Measurements from ENCODE around the gene GDF11. TPM values are rescaled to one million over a fixed set of nuclear protein-coding genes. Genes with fewer than 3 reads are reported as not detected.

GDF11 gene
- total and polyA plus RNA-seq, 4 donors, result 3.0 to 9.4 (median 5.4) TPM

- no peaks in the 10 kb centered on the region for H3K36me3 ChIP-seq (ENCODE audit: control insufficient read depth in 1 of 2, insufficient read depth in 2 of 2, low read length in 1 of 2)
- intact Hi-C loops (cut with DNase I), result no loop called here
- no peak for ATAC-seq (ENCODE audit: low FRiP score)
Observed at GRCh38 chr12:55712700-55713415, 30.1 kb upstream of the GDF11 start.

GRCh38 chr12:55713721-55714120 lies 29.2 kb upstream of the GDF11 start:
- peaks cover 0 to 7% of the 10 kb centered on the region in 2 donors for H3K4me1 ChIP-seq (ENCODE audit: control insufficient read depth in 1 of 2, insufficient read depth in 2 of 2, low read length in 2 of 2)
- ATAC-seq (ENCODE audit: low FRiP score) (no peak), DNase-seq (no peak)
- 5 to 7% methylated on average over 2 of the region's 2 CpGs for WGBS, 2 donors
- H3K36me3 ChIP-seq (ENCODE audit: control insufficient read depth in 1 of 2, insufficient read depth in 2 of 2, low read length in 1 of 2), result no peaks in the 10 kb centered on the region
- no peak overlapping the region for H3K27ac ChIP-seq (ENCODE audit: low read depth in 1 of 2, low read length in 2 of 2)
- H3K4me3 ChIP-seq (ENCODE audit: low read length in 2 of 2), result no peak overlapping the region
- no peaks in the 10 kb centered on the region for H3K27me3 ChIP-seq (ENCODE audit: control insufficient read depth in 1 of 2, insufficient read depth in 2 of 2, low read length in 1 of 2)
- no peaks in the 10 kb centered on the region for H3K9me3 ChIP-seq (ENCODE audit: control insufficient read depth, low read length)
- intact Hi-C loops (cut with DNase I), result no loop called here

More at GRCh38 chr12:55712700-55713415, 30.1 kb upstream of the GDF11 start:
- peaks cover 0 to 7% of the 10 kb centered on the region in 2 donors for H3K4me1 ChIP-seq (ENCODE audit: control insufficient read depth in 1 of 2, insufficient read depth in 2 of 2, low read length in 2 of 2)
- no peaks in the 10 kb centered on the region for H3K9me3 ChIP-seq (ENCODE audit: control insufficient read depth, low read length)
- no peak overlapping the region for H3K4me3 ChIP-seq (ENCODE audit: low read length in 2 of 2)
- peak; percentile 17 to 42 for DNase-seq
- WGBS, 2 donors, result 0 to 13% methylated on average over 1 of the region's 1 CpG
- H3K27ac ChIP-seq (ENCODE audit: low read depth in 1 of 2, low read length in 2 of 2), result peak overlapping the region; percentile 76 to 91
- no peaks in the 10 kb centered on the region for H3K27me3 ChIP-seq (ENCODE audit: control insufficient read depth in 1 of 2, insufficient read depth in 2 of 2, low read length in 1 of 2)

- ATAC-seq (ENCODE audit: low FRiP score) (no peak), DNase-seq (peak; percentile 31 to 34)
- peaks cover 0 to 3% of the 10 kb centered on the region in 2 donors for H3K4me1 ChIP-seq (ENCODE audit: control insufficient read depth in 1 of 2, insufficient read depth in 2 of 2, low read length in 2 of 2)
- peak overlapping the region in 1 of 2 donors; percentile 52 for H3K4me3 ChIP-seq (ENCODE audit: low read length in 2 of 2)
- H3K9me3 ChIP-seq (ENCODE audit: control insufficient read depth, low read length), result no peaks in the 10 kb centered on the region
- H3K27ac ChIP-seq (ENCODE audit: low read depth in 1 of 2, low read length in 2 of 2), result peak overlapping the region; percentile 83 to 99
- no peaks in the 10 kb centered on the region for H3K27me3 ChIP-seq (ENCODE audit: control insufficient read depth in 1 of 2, insufficient read depth in 2 of 2, low read length in 1 of 2)
- intact Hi-C loops (cut with DNase I), result no loop called here
- H3K36me3 ChIP-seq (ENCODE audit: control insufficient read depth in 1 of 2, insufficient read depth in 2 of 2, low read length in 1 of 2), result no peaks in the 10 kb centered on the region
- WGBS, 2 donors, result 12% methylated on average over 7 of the region's 7 CpGs
Observed at GRCh38 chr12:55715169-55715764, 27.7 kb upstream of the GDF11 start.

GRCh38 chr12:55715833-55716581 lies 26.9 kb upstream of the GDF11 start, which contains the start of gene BLOC1S1:
TSS of gene BLOC1S1 (plus strand) at chr12:55716046. CDS start at chr12:55716052, 6 bp downstream.
- Histone ChIP-seq H3K27ac (ENCODE audit: low read depth in 1 of 2, low read length in 2 of 2) (peak within 1 kb of the TSS; percentile 83 to 99), H3K27me3 (ENCODE audit: control insufficient read depth in 1 of 2, insufficient read depth in 2 of 2, low read length in 1 of 2) (no peaks in the 10 kb centered on the region), H3K4me3 (ENCODE audit: low read length in 2 of 2) (peak within 1 kb of the TSS; percentile 29 to 94), H3K4me1 (ENCODE audit: control insufficient read depth in 1 of 2, insufficient read depth in 2 of 2, low read length in 2 of 2) (peaks cover 0 to 3% of the 10 kb centered on the region in 2 donors), H3K36me3 (ENCODE audit: control insufficient read depth in 1 of 2, insufficient read depth in 2 of 2, low read length in 1 of 2) (no peaks in the 10 kb centered on the region), H3K9me3 (ENCODE audit: control insufficient read depth, low read length) (no peaks in the 10 kb centered on the region)
- DNase-seq, result peak; percentile 95 to 98
- intact Hi-C loops (cut with DNase I), result no loop called here
- ATAC-seq (ENCODE audit: low FRiP score), result peak; percentile 88
- WGBS, 2 donors, result 0% methylated on average over 41 to 42 of the region's 42 CpGs

DNA sequence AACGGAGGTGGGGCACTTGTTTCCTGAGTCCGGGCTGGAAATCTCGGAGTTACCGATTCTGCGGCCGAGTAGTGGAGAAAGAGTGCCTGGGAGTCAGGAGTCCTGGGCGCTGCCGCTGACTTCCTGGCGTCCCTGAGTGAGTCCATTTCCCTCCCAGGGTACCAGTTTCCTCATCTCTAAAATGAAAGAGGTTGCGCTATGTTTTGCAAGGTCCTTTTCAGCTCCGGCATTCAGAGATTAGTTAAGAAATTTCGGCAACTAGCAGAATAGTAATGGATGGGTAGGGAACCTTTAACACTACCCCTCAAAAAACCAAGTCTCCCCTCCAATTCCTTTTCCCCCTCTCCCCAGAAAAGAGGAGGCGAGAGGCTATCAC lies 26.4 kb upstream of the GDF11 start:
- H3K27ac ChIP-seq (ENCODE audit: low read depth in 1 of 2, low read length in 2 of 2), result peak overlapping the region; percentile 10 to 99
- peak overlapping the region; percentile 29 to 94 for H3K4me3 ChIP-seq (ENCODE audit: low read length in 2 of 2)
- 2 to 4% methylated on average over 13 of the region's 13 CpGs for WGBS, 2 donors
- no peaks in the 10 kb centered on the region for H3K27me3 ChIP-seq (ENCODE audit: control insufficient read depth in 1 of 2, insufficient read depth in 2 of 2, low read length in 1 of 2)
- DNase-seq (no peak), ATAC-seq (ENCODE audit: low FRiP score) (no peak)
- intact Hi-C loops (cut with DNase I), result no loop called here
- no peaks in the 10 kb centered on the region for H3K36me3 ChIP-seq (ENCODE audit: control insufficient read depth in 1 of 2, insufficient read depth in 2 of 2, low read length in 1 of 2)
- H3K9me3 ChIP-seq (ENCODE audit: control insufficient read depth, low read length), result no peaks in the 10 kb centered on the region
- H3K4me1 ChIP-seq (ENCODE audit: control insufficient read depth in 1 of 2, insufficient read depth in 2 of 2, low read length in 2 of 2), result peaks cover 0 to 3% of the 10 kb centered on the region in 2 donors

DNA sequence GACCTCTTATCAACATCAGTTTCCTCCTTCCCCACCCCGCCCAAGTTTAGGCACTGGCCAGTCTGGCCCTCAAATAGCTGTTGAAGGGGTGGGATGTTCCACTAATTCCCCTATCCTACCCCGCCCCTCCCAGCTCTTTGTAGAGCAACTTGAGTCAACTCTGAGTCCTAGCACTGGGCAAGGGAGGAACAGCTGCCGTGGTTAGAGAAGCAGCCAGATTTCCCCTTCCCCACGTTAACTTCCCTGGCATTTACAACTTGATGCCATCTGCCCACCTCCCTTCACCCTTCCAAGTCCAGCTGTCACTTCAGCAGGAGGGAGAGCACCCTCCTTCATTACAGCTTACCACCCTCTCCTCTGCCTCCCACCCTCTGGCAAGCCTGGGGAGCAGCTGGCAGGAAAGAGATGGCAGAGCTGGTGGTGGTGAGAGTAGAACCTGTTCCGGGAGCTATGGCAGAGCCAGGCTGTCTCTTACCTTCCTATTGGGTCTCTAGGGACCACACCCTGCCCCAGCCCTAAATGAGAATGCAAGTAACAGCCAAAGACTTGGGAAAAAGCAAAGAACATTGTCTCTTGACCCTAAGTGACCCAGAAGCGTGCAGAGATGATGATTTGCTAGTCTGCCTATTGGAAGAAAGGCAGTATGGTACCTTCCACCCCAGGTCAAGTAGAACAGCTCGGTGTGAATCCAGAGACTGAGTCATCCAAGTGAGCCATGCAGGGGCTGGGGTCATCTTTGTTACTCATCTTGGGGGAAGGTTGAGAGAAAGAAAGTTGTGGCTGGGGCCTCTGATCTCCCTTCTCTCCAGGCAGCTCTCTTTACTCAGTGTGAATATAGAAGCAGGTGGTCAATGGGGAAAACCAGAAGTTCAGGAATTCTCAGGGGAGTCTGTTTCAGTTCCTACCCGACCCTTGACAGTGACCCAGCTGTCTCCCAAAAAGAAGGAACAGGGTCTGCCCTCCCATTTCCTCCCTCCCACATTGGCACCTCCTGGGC lies 25.6 kb upstream of the GDF11 start:
- WGBS, 2 donors, result 12 to 15% methylated on average over 8 of the region's 8 CpGs
- H3K4me3 ChIP-seq (ENCODE audit: low read length in 2 of 2), result no peak overlapping the region
- no peaks in the 10 kb centered on the region for H3K27me3 ChIP-seq (ENCODE audit: control insufficient read depth in 1 of 2, insufficient read depth in 2 of 2, low read length in 1 of 2)
- intact Hi-C loops (cut with DNase I), result no loop called here
- peak overlapping the region; percentile 10 to 99 for H3K27ac ChIP-seq (ENCODE audit: low read depth in 1 of 2, low read length in 2 of 2)
- H3K36me3 ChIP-seq (ENCODE audit: control insufficient read depth in 1 of 2, insufficient read depth in 2 of 2, low read length in 1 of 2), result no peaks in the 10 kb centered on the region
- H3K4me1 ChIP-seq (ENCODE audit: control insufficient read depth in 1 of 2, insufficient read depth in 2 of 2, low read length in 2 of 2), result no peaks in the 10 kb centered on the region
- peak; percentile 42 to 77 for DNase-seq
- H3K9me3 ChIP-seq (ENCODE audit: control insufficient read depth, low read length), result no peaks in the 10 kb centered on the region
- ATAC-seq (ENCODE audit: low FRiP score), result no peak

- H3K4me1 ChIP-seq (ENCODE audit: control insufficient read depth in 1 of 2, insufficient read depth in 2 of 2, low read length in 2 of 2), result no peaks in the 10 kb centered on the region
- H3K9me3 ChIP-seq (ENCODE audit: control insufficient read depth, low read length), result no peaks in the 10 kb centered on the region
- no peaks in the 10 kb centered on the region for H3K27me3 ChIP-seq (ENCODE audit: control insufficient read depth in 1 of 2, insufficient read depth in 2 of 2, low read length in 1 of 2)
- H3K36me3 ChIP-seq (ENCODE audit: control insufficient read depth in 1 of 2, insufficient read depth in 2 of 2, low read length in 1 of 2), result no peaks in the 10 kb centered on the region
- ATAC-seq (ENCODE audit: low FRiP score), result no peak
- intact Hi-C loops (cut with DNase I), result no loop called here
- no peak overlapping the region for H3K4me3 ChIP-seq (ENCODE audit: low read length in 2 of 2)
- H3K27ac ChIP-seq (ENCODE audit: low read depth in 1 of 2, low read length in 2 of 2), result peak overlapping the region in 1 of 2 donors; percentile 99
- peak; percentile 54 to 76 for DNase-seq
- WGBS, 2 donors, result 1 to 5% methylated on average over 4 of the region's 4 CpGs
Observed at GRCh38 chr12:55718015-55718414, 24.9 kb upstream of the GDF11 start.
